HEK293T (cell line): Measurements from ENCODE around the gene SEC11A.

Experiments
- CTCF ChIA-PET: fragments of 350-600 bp; formaldehyde crosslinking; extraction: SDS; loops from one replicate; lab custom pipeline; 2021; ENCODE audit warnings: antibody characterized with exemption, inconsistent platforms; lab: Yijun Ruan, JAX
- POLR2A ChIA-PET: fragments of 350-600 bp; formaldehyde crosslinking; extraction: SDS; loops from one replicate; lab custom pipeline; 2020; ENCODE audit warnings: antibody characterized with exemption, inconsistent platforms; lab: Yijun Ruan, JAX
- DNase-seq: peaks from one replicate; pipeline ENCODE4 v3.0.0; 2012; ENCODE audit warnings: mixed read lengths; ENCODE audit errors: extremely low spot score
- ARNT ChIP-seq: fragments of 450-650 bp; IDR thresholded peaks from 2 replicates; pipeline ENCODE4 v1.6.1; 2017; ENCODE audit warnings: mild to moderate bottlenecking
- BHLHE40 ChIP-seq: fragments of 450-650 bp; IDR thresholded peaks from 2 replicates; pipeline ENCODE4 v1.6.1; 2016; ENCODE audit warnings: mild to moderate bottlenecking, moderate library complexity, borderline replicate concordance
- CTBP1 ChIP-seq: fragments of 450-650 bp; IDR thresholded peaks from 2 replicates; pipeline ENCODE4 v1.6.1; 2016; ENCODE audit warnings: borderline replicate concordance
- ELF4 ChIP-seq: fragments of 450-650 bp; IDR thresholded peaks from 2 replicates; pipeline ENCODE4 v1.6.1; 2017; ENCODE audit warnings: antibody characterized with exemption
- FOXA1 ChIP-seq: fragments of 450-650 bp; IDR thresholded peaks from 2 replicates; pipeline ENCODE4 v1.6.1; 2016; ENCODE audit warnings: mild to moderate bottlenecking
- FOXK2 ChIP-seq: fragments of 450-650 bp; IDR thresholded peaks from 2 replicates; pipeline ENCODE4 v1.6.1; 2016; ENCODE audit warnings: mild to moderate bottlenecking
- FOXM1 ChIP-seq: fragments of 450-650 bp; IDR thresholded peaks from 2 replicates; pipeline ENCODE4 v1.6.1; 2017; ENCODE audit warnings: mild to moderate bottlenecking, borderline replicate concordance
- HDGF ChIP-seq: fragments of 450-650 bp; IDR thresholded peaks from 2 replicates; pipeline ENCODE4 v1.6.1; 2017; ENCODE audit warnings: antibody characterized with exemption, borderline replicate concordance
- L3MBTL2 ChIP-seq: fragments of 450-650 bp; conservative IDR thresholded peaks from 2 replicates; pipeline ENCODE4 v1.6.1; 2016; ENCODE audit warnings: mild to moderate bottlenecking
- LEF1 ChIP-seq: fragments of 450-650 bp; IDR thresholded peaks from 2 replicates; pipeline ENCODE4 v1.6.1; 2017; ENCODE audit warnings: mild to moderate bottlenecking, borderline replicate concordance
- NFRKB ChIP-seq: fragments of 450-650 bp; IDR thresholded peaks from 2 replicates; pipeline ENCODE4 v1.6.1; 2016; ENCODE audit warnings: mild to moderate bottlenecking, moderate library complexity
- SP1 ChIP-seq: fragments of 450-650 bp; IDR thresholded peaks from 2 replicates; pipeline ENCODE4 v1.6.1; 2017
- SUZ12 ChIP-seq: fragments of 450-650 bp; IDR thresholded peaks from 2 replicates; pipeline ENCODE4 v1.6.1; 2016; ENCODE audit warnings: mild to moderate bottlenecking
- TARDBP ChIP-seq: fragments of 450-650 bp; IDR thresholded peaks from 2 replicates; pipeline ENCODE4 v1.6.1; 2016
- ZNF384 ChIP-seq: fragments of 450-650 bp; IDR thresholded peaks from 2 replicates; pipeline ENCODE4 v1.6.1; 2016
- TF ChIP-seq, protein P1 (sequence below): fragments of 450-650 bp; IDR thresholded peaks from 2 replicates; pipeline ENCODE4 v1.6.1; 2016

Gene SEC11A

DNA sequence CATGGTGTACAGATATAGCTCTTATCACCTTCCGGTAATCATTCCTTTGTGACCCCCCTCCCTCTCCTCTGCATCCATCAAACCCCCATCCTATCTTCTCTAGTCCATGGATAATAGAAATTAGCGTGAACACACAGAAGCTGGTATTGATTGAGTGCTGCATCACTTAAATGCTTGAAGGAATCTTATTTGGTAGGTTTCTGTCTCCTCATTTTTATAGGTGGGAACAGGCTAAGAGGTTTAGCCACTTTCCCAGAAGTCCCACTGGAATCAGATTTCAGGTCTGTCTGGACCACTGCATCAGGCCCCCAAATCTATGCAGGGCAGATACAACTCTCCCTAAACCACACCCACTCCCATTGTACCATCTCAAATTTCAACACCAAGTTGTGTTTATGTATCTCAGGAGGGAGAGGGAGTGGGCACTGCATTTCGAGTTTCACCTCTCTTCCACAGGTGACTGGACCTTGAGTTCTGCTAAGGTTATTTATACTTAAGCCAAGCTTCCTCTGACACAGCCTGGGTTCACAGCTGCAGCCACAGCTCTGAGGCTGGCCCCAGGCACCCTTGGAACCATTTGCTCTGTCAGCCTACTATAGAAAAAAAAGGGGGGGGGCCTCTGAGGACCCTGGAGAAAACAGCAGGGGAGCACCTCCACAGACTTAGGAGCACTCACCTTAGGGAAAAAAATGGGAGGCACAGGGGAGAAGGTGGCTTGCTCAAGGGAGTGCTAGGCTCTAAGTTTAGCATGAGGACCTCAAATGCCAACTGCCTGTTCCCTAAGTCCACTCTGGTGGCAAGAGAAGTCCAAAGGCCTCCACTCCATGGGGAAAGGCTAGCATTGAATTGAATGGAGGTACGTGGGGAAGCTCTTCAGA is 55.8 kb downstream of the SEC11A start:
- TF ChIP-seq HDGF (no peak), BHLHE40 (no peak), ELF4 (no peak), ZNF384 (no peak), L3MBTL2 (no peak), SP1 (no peak), FOXM1 (no peak), TARDBP (no peak), FOXA1 (no peak), ARNT (no peak), NFRKB (no peak), LEF1 (no peak), SUZ12 (no peak), FOXK2 (no peak), CTBP1 (no peak)
- TF ChIP-seq, protein P1, sequence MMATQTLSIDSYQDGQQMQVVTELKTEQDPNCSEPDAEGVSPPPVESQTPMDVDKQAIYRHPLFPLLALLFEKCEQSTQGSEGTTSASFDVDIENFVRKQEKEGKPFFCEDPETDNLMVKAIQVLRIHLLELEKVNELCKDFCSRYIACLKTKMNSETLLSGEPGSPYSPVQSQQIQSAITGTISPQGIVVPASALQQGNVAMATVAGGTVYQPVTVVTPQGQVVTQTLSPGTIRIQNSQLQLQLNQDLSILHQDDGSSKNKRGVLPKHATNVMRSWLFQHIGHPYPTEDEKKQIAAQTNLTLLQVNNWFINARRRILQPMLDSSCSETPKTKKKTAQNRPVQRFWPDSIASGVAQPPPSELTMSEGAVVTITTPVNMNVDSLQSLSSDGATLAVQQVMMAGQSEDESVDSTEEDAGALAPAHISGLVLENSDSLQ, result no peak
- DNase-seq, result no peak
- POLR2A ChIA-PET, result interaction anchor here (0.6 to 2.6 kb wide), 3 partner anchors 28 to 59 kb away, joined by 3 to 10 read pairs (median 4); partner anchors contain the start of gene SEC11A
- CTCF ChIA-PET, result interaction anchor here (0.6 to 1.2 kb wide), 4 partner anchors 17 to 218 kb away, joined by 3 to 5 read pairs (median 3); no protein-coding TSS in a partner anchor

DNA sequence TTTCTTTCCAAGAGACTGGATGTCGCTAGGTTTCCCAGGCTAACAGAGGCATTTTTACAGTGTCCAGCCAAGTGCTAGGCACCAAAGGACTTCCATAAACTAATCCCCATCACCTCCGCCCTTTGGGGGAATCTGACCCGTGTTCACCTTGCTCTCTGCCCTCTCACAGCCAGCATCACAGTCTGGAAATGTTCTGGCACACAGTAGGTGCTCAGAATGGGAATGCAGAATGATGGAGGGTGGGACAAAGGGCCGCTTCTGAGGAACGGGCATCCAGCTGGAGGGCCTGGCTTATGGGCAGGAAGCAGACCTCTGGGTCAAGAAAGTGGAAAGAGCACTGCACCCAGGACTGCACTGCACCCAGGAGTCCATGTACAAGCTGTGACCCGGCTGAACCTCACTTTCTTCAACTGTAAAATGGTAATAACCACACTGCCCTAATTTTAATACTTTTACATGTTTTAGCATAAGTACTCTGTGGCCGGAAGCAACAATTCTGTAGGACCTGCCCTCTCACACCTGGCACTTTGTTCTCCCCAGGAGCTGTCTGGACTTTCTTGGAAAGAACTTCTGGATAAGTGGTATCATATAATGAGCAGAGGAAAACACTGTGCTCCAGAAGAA is 57.0 kb downstream of the SEC11A start:
- POLR2A ChIA-PET, result interaction anchor here (0.6 to 2.6 kb wide), 3 partner anchors 15 to 57 kb away, joined by 3 to 10 read pairs (median 4); partner anchors contain the start of gene SEC11A
- no peak for DNase-seq
- TF ChIP-seq FOXK2, result no peak
- no peak for TF ChIP-seq ARNT
- no peak for TF ChIP-seq SP1
- TF ChIP-seq, protein P1, result no peak
- TF ChIP-seq ELF4, result no peak
- no peak for TF ChIP-seq NFRKB
- TF ChIP-seq HDGF, result no peak
- CTCF ChIA-PET, result interaction anchor here (0.5 to 0.9 kb wide), 4 partner anchors 10 to 1033 kb away, joined by 3 read pairs; no protein-coding TSS in a partner anchor

DNA sequence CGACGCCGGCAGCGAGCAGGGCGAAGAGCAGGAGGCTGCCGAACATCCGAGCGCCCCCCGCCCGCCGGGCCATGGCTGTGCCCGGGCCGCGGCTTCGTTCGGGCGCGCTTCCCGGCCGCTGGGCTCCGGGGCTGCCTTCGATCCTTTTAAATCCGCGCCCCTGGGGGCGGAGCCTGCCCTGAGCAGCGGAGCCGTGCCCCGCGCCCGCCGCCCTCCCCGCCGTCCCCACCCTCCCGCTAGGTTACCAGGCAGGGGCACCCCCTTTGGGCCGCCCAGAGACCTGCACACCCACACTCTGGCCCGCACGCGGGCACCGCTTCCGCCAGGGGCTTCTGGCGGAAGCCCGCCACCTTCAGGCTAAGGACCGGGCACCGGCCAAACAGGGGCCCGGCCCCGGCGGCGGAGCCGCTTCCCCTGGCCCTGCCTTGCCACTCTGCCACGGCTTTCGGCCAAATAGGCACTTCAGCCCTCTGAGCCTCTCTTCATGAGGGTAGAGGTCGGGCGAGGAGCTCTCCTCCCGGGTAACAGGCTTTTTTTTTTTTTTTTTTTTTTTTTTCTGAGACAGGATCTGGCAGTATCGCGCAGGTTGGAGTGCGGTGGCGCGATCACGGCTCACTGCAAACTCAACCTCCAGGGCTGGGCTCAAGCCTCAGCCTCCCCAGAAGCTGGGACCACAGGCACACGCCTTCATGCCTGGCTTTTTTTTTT is 57.7 kb downstream of the SEC11A start, which contains the start of gene NMB:
Gene NMB, minus strand, starts transcription at position 120 of the 708 bp plus-strand sequence. Its CDS starts 47 bp downstream, at position 73.
- ChIA-PET POLR2A (interaction anchor here (0.6 kb wide), 1 partner anchor 16 kb away, joined by 3 read pairs; no protein-coding TSS in a partner anchor), CTCF (interaction anchor here (0.5 to 0.9 kb wide), 4 partner anchors 9 to 1033 kb away, joined by 3 read pairs; no protein-coding TSS in a partner anchor)
- peak; percentile 83 for DNase-seq
- no peak for TF ChIP-seq ELF4
- TF ChIP-seq, protein P1, result no peak
- TF ChIP-seq ZNF384, result peak; percentile 93
- TF ChIP-seq SP1, result no peak
- no peak for TF ChIP-seq NFRKB
- TF ChIP-seq ARNT, result no peak
- TF ChIP-seq SUZ12, result no peak
- no peak for TF ChIP-seq CTBP1
- TF ChIP-seq LEF1, result no peak
- peak; percentile 33; the same call in 1 of the 2 replicates for TF ChIP-seq L3MBTL2
- TF ChIP-seq FOXM1, result no peak
- no peak for TF ChIP-seq HDGF
- TF ChIP-seq FOXK2, result no peak

DNA sequence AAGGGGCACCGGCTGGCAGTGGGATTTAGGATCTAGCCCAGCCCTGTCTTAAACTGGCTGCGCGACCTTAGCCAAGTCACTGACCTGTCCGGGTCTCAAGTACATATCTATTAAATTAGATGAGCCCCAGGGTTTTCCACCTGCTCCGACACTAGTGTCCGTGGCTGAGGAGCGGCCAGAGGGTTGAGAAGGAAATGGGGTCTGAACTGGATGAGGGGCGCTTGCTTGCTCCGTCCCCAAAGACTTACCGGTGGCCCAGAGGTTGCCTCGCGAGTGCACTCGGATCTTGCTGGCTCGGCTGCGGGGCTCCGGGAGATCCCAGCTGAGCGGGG is 58.2 kb downstream of the SEC11A start:
- TF ChIP-seq, protein P1, result no peak
- TF ChIP-seq L3MBTL2, result no peak
- no peak for TF ChIP-seq TARDBP
- TF ChIP-seq FOXA1, result no peak
- TF ChIP-seq NFRKB, result no peak
- TF ChIP-seq ELF4, result no peak
- no peak for TF ChIP-seq ARNT
- TF ChIP-seq BHLHE40, result no peak
- TF ChIP-seq SP1, result no peak
- no peak for TF ChIP-seq FOXM1
- TF ChIP-seq SUZ12, result no peak
- no peak for TF ChIP-seq FOXK2
- no peak for TF ChIP-seq CTBP1
- TF ChIP-seq HDGF, result no peak
- TF ChIP-seq ZNF384, result no peak
- no peak for TF ChIP-seq LEF1
- ChIA-PET POLR2A (no interaction called here), CTCF (no interaction called here)
- DNase-seq, result no peak
